ENCODE data around the gene ABHD17A. TPM values are rescaled to one million over a fixed set of nuclear protein-coding genes. Genes with fewer than 3 reads are reported as not detected.
"Not testable (repeated sequence)": the region's sequence is repeated elsewhere in the genome, so short reads cannot be mapped to it uniquely, and the experiment has no call there.

ABHD17A gene
- total RNA-seq = 10 to 100 TPM; 79.3 to 79.9 TPM

GRCh38 chr19:1885398-1886119 lies at the start of gene ABHD17A:
Gene ABHD17A (minus strand): TSS chr19:1885496. CDS start chr19:1881566, 3,930 bp downstream.
- peak; percentile 96 for DNase-seq
- Mint-ChIP-seq H3K27ac (peak within 1 kb of the TSS; percentile 95), H3K4me3 (peak within 1 kb of the TSS; percentile 96), H3K4me1 (ENCODE audit: low read depth) (peaks cover 25% of the 10 kb centered on the region)
- H3K9me3 Mint-ChIP-seq; H3K27me3 Mint-ChIP-seq (ENCODE audit: low read depth); H3K36me3 Mint-ChIP-seq (ENCODE audit: low read depth): not testable (repeated sequence)
- CTCF ChIA-PET = interaction anchor here (0.7 to 2.2 kb wide), 3 partner anchors 12 to 38 kb away, joined by 3 to 5 read pairs (median 4); no protein-coding TSS in a partner anchor
- intact Hi-C loops (cut with micrococcal nuclease) = loop anchor here (1.0 kb wide), 2 partner anchors 10 to 21 kb away; no protein-coding TSS in a partner anchor

GRCh38 chr19:1933942-1934341 lies 48.6 kb upstream of the ABHD17A start:
- Mint-ChIP-seq H3K36me3 (ENCODE audit: low read depth) (peaks cover 2% of the 10 kb centered on the region), H3K27ac (no peak overlapping the region), H3K4me1 (ENCODE audit: low read depth) (peaks cover 13% of the 10 kb centered on the region), H3K9me3 (peaks cover 14% of the 10 kb centered on the region), H3K27me3 (ENCODE audit: low read depth) (no peaks in the 10 kb centered on the region), H3K4me3 (no peak overlapping the region)
- intact Hi-C loops (cut with micrococcal nuclease) = no loop called here
- DNase-seq = no peak
- CTCF ChIA-PET = no interaction called here

- intact Hi-C loops (cut with micrococcal nuclease) = no loop called here
- Mint-ChIP-seq H3K4me1 (ENCODE audit: low read depth) (peaks cover 14% of the 10 kb centered on the region), H3K27ac (no peak overlapping the region), H3K9me3 (peaks cover 14% of the 10 kb centered on the region), H3K27me3 (ENCODE audit: low read depth) (no peaks in the 10 kb centered on the region), H3K4me3 (no peak overlapping the region), H3K36me3 (ENCODE audit: low read depth) (peaks cover 2% of the 10 kb centered on the region)
- no peak for DNase-seq
- CTCF ChIA-PET = no interaction called here
Observed at GRCh38 chr19:1933244-1933643, 47.9 kb upstream of the ABHD17A start.

GRCh38 chr19:1932395-1932794 lies 47.1 kb upstream of the ABHD17A start:
- CTCF ChIA-PET = no interaction called here
- no peaks in the 10 kb centered on the region for H3K27me3 Mint-ChIP-seq (ENCODE audit: low read depth)
- DNase-seq = no peak
- peaks cover 2% of the 10 kb centered on the region for H3K36me3 Mint-ChIP-seq (ENCODE audit: low read depth)
- H3K27ac Mint-ChIP-seq = no peak overlapping the region
- H3K4me3 Mint-ChIP-seq = no peak overlapping the region
- intact Hi-C loops (cut with micrococcal nuclease) = no loop called here
- peaks cover 18% of the 10 kb centered on the region for H3K4me1 Mint-ChIP-seq (ENCODE audit: low read depth)
- H3K9me3 Mint-ChIP-seq = peaks cover 14% of the 10 kb centered on the region

GRCh38 chr19:1931445-1931844 lies 46.1 kb upstream of the ABHD17A start:
- Mint-ChIP-seq H3K36me3 (ENCODE audit: low read depth) (peaks cover 2% of the 10 kb centered on the region), H3K4me1 (ENCODE audit: low read depth) (peaks cover 18% of the 10 kb centered on the region), H3K9me3 (peaks cover 14% of the 10 kb centered on the region), H3K27me3 (ENCODE audit: low read depth) (no peaks in the 10 kb centered on the region), H3K4me3 (no peak overlapping the region), H3K27ac (no peak overlapping the region)
- CTCF ChIA-PET = no interaction called here
- intact Hi-C loops (cut with micrococcal nuclease) = no loop called here
- no peak for DNase-seq

GRCh38 chr19:1929021-1929742 lies 43.9 kb upstream of the ABHD17A start:
- Mint-ChIP-seq H3K27ac (no peak overlapping the region), H3K36me3 (ENCODE audit: low read depth) (no peaks in the 10 kb centered on the region), H3K4me3 (peak overlapping the region; percentile 65), H3K4me1 (ENCODE audit: low read depth) (peaks cover 18% of the 10 kb centered on the region), H3K9me3 (peaks cover 10% of the 10 kb centered on the region), H3K27me3 (ENCODE audit: low read depth) (no peaks in the 10 kb centered on the region)
- intact Hi-C loops (cut with micrococcal nuclease) = loop anchor here (1.0 kb wide), 2 partner anchors 13 to 140 kb away; no protein-coding TSS in a partner anchor
- CTCF ChIA-PET = interaction anchor here (0.7 to 1.9 kb wide), 11 partner anchors 8 to 168 kb away, joined by 3 to 10 read pairs (median 5); partner anchors contain the start of gene IZUMO4
- peak; percentile 78 for DNase-seq

GRCh38 chr19:1925544-1925943 lies 40.2 kb upstream of the ABHD17A start:
- no peaks in the 10 kb centered on the region for H3K27me3 Mint-ChIP-seq (ENCODE audit: low read depth)
- peaks cover 2% of the 10 kb centered on the region for H3K36me3 Mint-ChIP-seq (ENCODE audit: low read depth)
- no peak for DNase-seq
- H3K27ac Mint-ChIP-seq = no peak overlapping the region
- peaks cover 24% of the 10 kb centered on the region for H3K4me1 Mint-ChIP-seq (ENCODE audit: low read depth)
- CTCF ChIA-PET = no interaction called here
- no peak overlapping the region for H3K4me3 Mint-ChIP-seq
- no peaks in the 10 kb centered on the region for H3K9me3 Mint-ChIP-seq
- intact Hi-C loops (cut with micrococcal nuclease) = no loop called here

- Mint-ChIP-seq H3K4me1 (ENCODE audit: low read depth) (peaks cover 15% of the 10 kb centered on the region), H3K27ac (no peak overlapping the region), H3K27me3 (ENCODE audit: low read depth) (no peaks in the 10 kb centered on the region), H3K36me3 (ENCODE audit: low read depth) (peaks cover 2% of the 10 kb centered on the region), H3K4me3 (no peak overlapping the region), H3K9me3 (no peaks in the 10 kb centered on the region)
- CTCF ChIA-PET = interaction anchor here (0.5 to 1.0 kb wide), 3 partner anchors 27 to 229 kb away, joined by 3 to 4 read pairs (median 3); no protein-coding TSS in a partner anchor
- intact Hi-C loops (cut with micrococcal nuclease) = no loop called here
- no peak for DNase-seq
Observed at GRCh38 chr19:1924320-1924961, 39.1 kb upstream of the ABHD17A start.

- no peaks in the 10 kb centered on the region for H3K9me3 Mint-ChIP-seq
- H3K4me3 Mint-ChIP-seq = no peak overlapping the region
- no peaks in the 10 kb centered on the region for H3K27me3 Mint-ChIP-seq (ENCODE audit: low read depth)
- H3K36me3 Mint-ChIP-seq (ENCODE audit: low read depth) = peaks cover 5% of the 10 kb centered on the region
- peaks cover 10% of the 10 kb centered on the region for H3K4me1 Mint-ChIP-seq (ENCODE audit: low read depth)
- peak; percentile 74 for DNase-seq
- peak overlapping the region; percentile 75 for H3K27ac Mint-ChIP-seq
- intact Hi-C loops (cut with micrococcal nuclease) = no loop called here
- CTCF ChIA-PET = interaction anchor here (0.6 to 1.0 kb wide), 3 partner anchors 26 to 549 kb away, joined by 3 to 4 read pairs (median 3); no protein-coding TSS in a partner anchor
Observed at GRCh38 chr19:1923319-1923718, 38.0 kb upstream of the ABHD17A start.

- intact Hi-C loops (cut with micrococcal nuclease) = no loop called here
- CTCF ChIA-PET = interaction anchor here (0.6 kb wide), 1 partner anchor 550 kb away, joined by 3 read pairs; no protein-coding TSS in a partner anchor
- Mint-ChIP-seq H3K36me3 (ENCODE audit: low read depth) (peaks cover 5% of the 10 kb centered on the region), H3K4me1 (ENCODE audit: low read depth) (peaks cover 8% of the 10 kb centered on the region), H3K4me3 (no peak overlapping the region), H3K9me3 (no peaks in the 10 kb centered on the region), H3K27me3 (ENCODE audit: low read depth) (no peaks in the 10 kb centered on the region), H3K27ac (no peak overlapping the region)
- no peak for DNase-seq
Observed at GRCh38 chr19:1922803-1923202, 37.5 kb upstream of the ABHD17A start.

GRCh38 chr19:1921825-1922224 lies 36.5 kb upstream of the ABHD17A start:
- no peaks in the 10 kb centered on the region for H3K9me3 Mint-ChIP-seq
- peaks cover 5% of the 10 kb centered on the region for H3K36me3 Mint-ChIP-seq (ENCODE audit: low read depth)
- CTCF ChIA-PET = no interaction called here
- intact Hi-C loops (cut with micrococcal nuclease) = no loop called here
- H3K27me3 Mint-ChIP-seq (ENCODE audit: low read depth) = no peaks in the 10 kb centered on the region
- no peak overlapping the region for H3K27ac Mint-ChIP-seq
- peaks cover 5% of the 10 kb centered on the region for H3K4me1 Mint-ChIP-seq (ENCODE audit: low read depth)
- no peak overlapping the region for H3K4me3 Mint-ChIP-seq
- no peak for DNase-seq

GRCh38 chr19:1921326-1921725 lies 36.0 kb upstream of the ABHD17A start:
- Mint-ChIP-seq H3K27ac (no peak overlapping the region), H3K4me3 (no peak overlapping the region), H3K36me3 (ENCODE audit: low read depth) (peaks cover 5% of the 10 kb centered on the region), H3K4me1 (ENCODE audit: low read depth) (peaks cover 5% of the 10 kb centered on the region), H3K9me3 (no peaks in the 10 kb centered on the region), H3K27me3 (ENCODE audit: low read depth) (no peaks in the 10 kb centered on the region)
- intact Hi-C loops (cut with micrococcal nuclease) = no loop called here
- CTCF ChIA-PET = no interaction called here
- no peak for DNase-seq
